HCT116 (cell line): ENCODE data around the gene BDNF. TPM values are rescaled to one million over a fixed set of nuclear protein-coding genes. Genes with fewer than 3 reads are reported as not detected.

Experiments
- ATAC-seq: fragments of 200-7000 bp; cut with Tn5 transposase; 2 replicates; pipeline ENCODE4 v1.9.1; 2020; ENCODE audit warnings: mild to moderate bottlenecking, moderate library complexity
- BruUV-seq: library from RNA; stranded (reverse); fragments of 400-500 nt; replicated peaks from 2 replicates; lab custom pipeline; 2021; lab: Mats Ljungman, UMichigan
- CTCF ChIA-PET: fragments of 300-600 bp; sonication (Branson Sonifier 250); formaldehyde crosslinking; loops from one replicate; lab custom pipeline; 2021; ENCODE audit warnings: antibody characterized with exemption; lab: Charles Lee
- POLR2A ChIA-PET: fragments of 300-600, 350-600 bp; sonication (Branson Sonifier 250); formaldehyde crosslinking; loops from one replicate; lab custom pipeline; 2021; ENCODE audit warnings: antibody characterized with exemption; lab: Charles Lee
- RAD21 ChIA-PET, 2 experiments: fragments of 300-600 bp; sonication (Branson Sonifier 250); formaldehyde crosslinking; loops; one replicate each; lab custom pipeline; 2023; ENCODE audit warnings: low total read pairs in 2 of 2; ENCODE audit not compliant: uncharacterized antibody in 2 of 2, unreplicated experiment in 2 of 2, low non-redundant PET in 1 of 2; lab: Charles Lee
- DNase-seq: peaks from one replicate; pipeline ENCODE4 v3.0.0-alpha.2; 2010; ENCODE audit warnings: low read depth, low spot score
- H2AFZ ChIP-seq: fragments of 200-600 bp; shearing (Covaris generic), sonication (generic); 2 replicates; pipeline ENCODE4 v1.6.1; 2017; ENCODE audit warnings: low read depth, mixed run types, mixed read lengths, antibody characterized with exemption, low read length; ENCODE audit not compliant: poor library complexity, severe bottlenecking
- H3K27ac ChIP-seq: 2 replicates; pipeline ENCODE4 v1.5.1; 2012; ENCODE audit warnings: low read depth, low read length
- H3K27me3 ChIP-seq: fragments of 200-600 bp; sonication (generic); 2 replicates; pipeline ENCODE4 v1.6.1; 2016; ENCODE audit warnings: mixed run types, low read length, mixed read lengths; ENCODE audit not compliant: insufficient read depth
- H3K36me3 ChIP-seq, 2 experiments: fragments of 200-500 bp in 1 of 2; fragments of 200-600 bp in 1 of 2; sonication (Bioruptor generic) in 1 of 2; sonication (generic) in 1 of 2; 2 replicates each; pipeline versions ENCODE4 v1.5.1 to v1.6.1; 2014 to 2016; ENCODE audit warnings: low read length in 2 of 2, inconsistent platforms in 1 of 2, mixed read lengths in 1 of 2, mixed run types in 1 of 2; ENCODE audit not compliant: insufficient read depth in 2 of 2, control insufficient read depth in 1 of 2
- H3K4me1 ChIP-seq, 2 experiments: fragments of 200-600 bp in 1 of 2; sonication (generic) in 1 of 2; 2 replicates each; pipeline versions ENCODE4 v1.5.1 to v1.6.1; 2012 to 2017; ENCODE audit warnings: low read length in 2 of 2, inconsistent platforms in 1 of 2, mild to moderate bottlenecking in 1 of 2, mixed read lengths in 1 of 2, mixed run types in 1 of 2, moderate library complexity in 1 of 2; ENCODE audit not compliant: insufficient read depth in 2 of 2, control insufficient read depth in 1 of 2
- H3K4me2 ChIP-seq: fragments of 200-600 bp; sonication (generic); 2 replicates; pipeline ENCODE4 v1.6.1; 2017; ENCODE audit warnings: mixed run types, low read length, mixed read lengths
- H3K4me3 ChIP-seq, 2 experiments: fragments of 200-600 bp in 1 of 2; sonication (generic) in 1 of 2; replicated peaks in 1 of 2; 2 replicates each; pipeline ENCODE4 v1.5.1; 2011 to 2016; ENCODE audit warnings: low read length in 2 of 2, control low read depth in 1 of 2, low read depth in 1 of 2, mild to moderate bottlenecking in 1 of 2, mixed read lengths in 1 of 2, mixed run types in 1 of 2
- H3K79me2 ChIP-seq: fragments of 200-600 bp; sonication (generic); 2 replicates; pipeline ENCODE4 v1.6.1; 2017; ENCODE audit warnings: mild to moderate bottlenecking, mixed run types, low read length, moderate library complexity, mixed read lengths; ENCODE audit not compliant: insufficient read depth
- H3K9ac ChIP-seq: fragments of 200-600 bp; sonication (generic); 2 replicates; pipeline ENCODE4 v1.6.1; 2016; ENCODE audit warnings: low read length, mixed read lengths
- H3K9me2 ChIP-seq: fragments of 200-600 bp; sonication (generic), shearing (Covaris generic); 2 replicates; pipeline ENCODE4 v1.6.1; 2017; ENCODE audit warnings: mixed run types, mild to moderate bottlenecking, moderate library complexity; ENCODE audit not compliant: insufficient read depth
- H3K9me3 ChIP-seq, 2 experiments: fragments of 200-500 bp in 1 of 2; fragments of 200-600 bp in 1 of 2; sonication (Bioruptor generic) in 1 of 2; sonication (generic) in 1 of 2; 2 replicates each; pipeline ENCODE4 v1.6.1; 2014 to 2017; ENCODE audit warnings: low read length in 2 of 2, mixed read lengths in 2 of 2, inconsistent platforms in 1 of 2, low read depth in 1 of 2, mild to moderate bottlenecking in 1 of 2, mixed run types in 1 of 2, moderate library complexity in 1 of 2; ENCODE audit not compliant: control insufficient read depth in 1 of 2, insufficient read depth in 1 of 2
- H4K20me1 ChIP-seq: fragments of 200-600 bp; sonication (generic), shearing (Covaris generic); 2 replicates; pipeline ENCODE4 v1.6.1; 2017; ENCODE audit warnings: mixed run types, mild to moderate bottlenecking, moderate library complexity; ENCODE audit not compliant: insufficient read depth
- CBX3 ChIP-seq: IDR thresholded peaks from 2 replicates; pipeline ENCODE4 v1.6.1; 2012; ENCODE audit warnings: low read depth
- CEBPB ChIP-seq: IDR thresholded peaks from 2 replicates; pipeline ENCODE4 v1.6.1; 2012; ENCODE audit warnings: low read depth
- CTCF ChIP-seq, 3 experiments: fragments of 200-600 bp in 1 of 3; sonication (generic) in 1 of 3; IDR thresholded peaks in 2 of 3; conservative IDR thresholded peaks in 1 of 3; 2 replicates each; pipeline ENCODE4 v1.5.1; 2012 to 2017; ENCODE audit warnings: low read depth in 2 of 3, low read length in 2 of 3, antibody characterized with exemption in 1 of 3, borderline replicate concordance in 1 of 3, control low read depth in 1 of 3, mild to moderate bottlenecking in 1 of 3, mixed read lengths in 1 of 3, mixed run types in 1 of 3, moderate library complexity in 1 of 3; ENCODE audit not compliant: insufficient read depth in 1 of 3
- ELF1 ChIP-seq: IDR thresholded peaks from 2 replicates; pipeline ENCODE4 v1.6.1; 2012; ENCODE audit warnings: low read depth, borderline replicate concordance
- EZH2 ChIP-seq: fragments of 200-600 bp; sonication (generic); IDR thresholded peaks from 2 replicates; pipeline ENCODE4 v1.6.1; 2017; ENCODE audit warnings: antibody characterized with exemption, mixed run types
- FOSL1 ChIP-seq: IDR thresholded peaks from 2 replicates; pipeline ENCODE4 v1.6.1; 2012; ENCODE audit warnings: low read depth
- MAX ChIP-seq: IDR thresholded peaks from 2 replicates; pipeline ENCODE4 v1.6.1; 2012
- POLR2A ChIP-seq: IDR thresholded peaks from 2 replicates; pipeline ENCODE4 v1.7.0; 2011; ENCODE audit warnings: borderline replicate concordance; ENCODE audit not compliant: insufficient read depth, insufficient read length; ENCODE audit errors: extremely low read depth
- POLR2AphosphoS5 ChIP-seq: IDR thresholded peaks from 2 replicates; pipeline ENCODE4 v1.6.1; 2011; ENCODE audit warnings: mild to moderate bottlenecking, low read depth, low read length, moderate library complexity
- SP1 ChIP-seq: IDR thresholded peaks from 2 replicates; pipeline ENCODE4 v1.6.1; 2012; ENCODE audit warnings: low read depth
- SRF ChIP-seq: IDR thresholded peaks from 2 replicates; pipeline ENCODE4 v1.6.1; 2012; ENCODE audit warnings: low read depth
- YY1 ChIP-seq: IDR thresholded peaks from 2 replicates; pipeline ENCODE4 v1.6.1; 2011; ENCODE audit warnings: low read length, low read depth, moderate library complexity, mild to moderate bottlenecking; ENCODE audit not compliant: insufficient replicate concordance; ENCODE audit errors: extremely low read depth
- ZNF274 ChIP-seq: fragments of 200-500 bp; sonication (Bioruptor generic); IDR thresholded peaks from 2 replicates; pipeline ENCODE4 v1.6.1; 2014; ENCODE audit warnings: mild to moderate bottlenecking, low read depth, low read length, inconsistent platforms
- intact Hi-C: fragments of 100-400 bp; cut with micrococcal nuclease; formaldehyde crosslinking; loops from 2 replicates; pipeline ENCODE4 v1.10.0; 2022
- total RNA-seq: library from RNA; stranded (reverse); gene quantifications from one replicate; pipeline ENCODE4 v1.2.1, GENCODE V29; 2021; ENCODE audit not compliant: unreplicated experiment

Gene BDNF
- total RNA-seq, 1 experiment from 2014 or later, result 22.0 TPM

GRCh38 chr11:27679136-27680015, 20.9 kb downstream of the BDNF start:
- ChIA-PET POLR2A (no interaction called here), RAD21 (no interaction called here), CTCF (no interaction called here)
- no peaks in the 10 kb centered on the region for H3K4me1 ChIP-seq
- H3K27ac ChIP-seq, result no peak overlapping the region
- intact Hi-C loops, result no loop called here
- 0 out of 4 replicates have a peak, but pooled peaks cover 0 to 9% of the 10 kb centered on the region in 2 experiments for H3K36me3 ChIP-seq
- H3K4me3 ChIP-seq, result no peak overlapping the region
- no peaks in the 10 kb centered on the region for H3K9me3 ChIP-seq
- H3K4me2 ChIP-seq, result no peak overlapping the region
- H2AFZ ChIP-seq, result no peak overlapping the region
- no TSS peak for BruUV-seq
- no peaks in the 10 kb centered on the region for H3K9me2 ChIP-seq
- TF ChIP-seq POLR2A, result no peak
- no peak for TF ChIP-seq CEBPB
- TF ChIP-seq MAX, result no peak
- TF ChIP-seq FOSL1, result no peak
- no peak for TF ChIP-seq ZNF274
- TF ChIP-seq POLR2AphosphoS5, result no peak
- TF ChIP-seq SRF, result no peak
- no peak for TF ChIP-seq YY1
- no peak for TF ChIP-seq SP1
- no peak for TF ChIP-seq EZH2
- no peak for TF ChIP-seq CTCF (IDR thresholded peaks at IDR 0.05 in 2 of 3, conservative IDR thresholded peaks at IDR 0.05 in 1 of 3; ENCODE audit: borderline replicate concordance in 1 of 3, insufficient read depth in 1 of 3, low read depth in 2 of 3, low read length in 2 of 3)
- TF ChIP-seq ELF1, result no peak
- TF ChIP-seq CBX3, result no peak
- H4K20me1 ChIP-seq, result peaks cover 10% of the 10 kb centered on the region; the same call in 1 of the 2 replicates
- H3K27me3 ChIP-seq, result no peaks in the 10 kb centered on the region
- peaks cover 82% of the 10 kb centered on the region for H3K79me2 ChIP-seq
- DNase-seq, result no peak
- no peak overlapping the region for H3K9ac ChIP-seq
- no peak for ATAC-seq
